Mesothelial cell of epicardium (in vitro differentiated cells): ENCODE data around the gene PRCC. TPM values are rescaled to one million over a fixed set of nuclear protein-coding genes. Genes with fewer than 3 reads are reported as not detected.

Experiments
- DNase-seq, 2 experiments: peaks; one replicate each; pipeline ENCODE4 v3.0.0; 2021; ENCODE audit warnings: low spot score in 2 of 2; ENCODE audit not compliant: unreplicated experiment in 2 of 2
- H3K27ac Mint-ChIP-seq: 2 replicates; pipeline ENCODE4 v1.8.0; 2021; ENCODE audit warnings: mixed read lengths
- H3K27me3 Mint-ChIP-seq: 2 replicates; pipeline ENCODE4 v1.8.0; 2021; ENCODE audit warnings: low read depth, mixed read lengths
- H3K36me3 Mint-ChIP-seq: 2 replicates; pipeline ENCODE4 v1.8.0; 2021; ENCODE audit warnings: mixed read lengths
- H3K4me1 Mint-ChIP-seq: 2 replicates; pipeline ENCODE4 v1.8.0; 2021; ENCODE audit warnings: mixed read lengths
- H3K4me3 Mint-ChIP-seq: 2 replicates; pipeline ENCODE4 v1.8.0; 2021; ENCODE audit warnings: mild to moderate bottlenecking, moderate library complexity, mixed read lengths
- H3K9me3 Mint-ChIP-seq: 2 replicates; pipeline ENCODE4 v1.8.0; 2021; ENCODE audit warnings: mixed read lengths
- total RNA-seq: library from RNA; stranded (reverse); gene quantifications from 3 replicates; pipeline ENCODE4 v1.2.1, GENCODE V29; 2021
- TF ChIP-seq, protein P1 (sequence below): fragments of 200-600 bp; sonication (generic); IDR thresholded peaks from one replicate; pipeline ENCODE4 v1.5.0; 2021; ENCODE audit warnings: antibody characterized with exemption; ENCODE audit not compliant: unreplicated experiment

PRCC gene
- total RNA-seq, 1 donor from 2014 or later, result 93.7 TPM

DNA sequence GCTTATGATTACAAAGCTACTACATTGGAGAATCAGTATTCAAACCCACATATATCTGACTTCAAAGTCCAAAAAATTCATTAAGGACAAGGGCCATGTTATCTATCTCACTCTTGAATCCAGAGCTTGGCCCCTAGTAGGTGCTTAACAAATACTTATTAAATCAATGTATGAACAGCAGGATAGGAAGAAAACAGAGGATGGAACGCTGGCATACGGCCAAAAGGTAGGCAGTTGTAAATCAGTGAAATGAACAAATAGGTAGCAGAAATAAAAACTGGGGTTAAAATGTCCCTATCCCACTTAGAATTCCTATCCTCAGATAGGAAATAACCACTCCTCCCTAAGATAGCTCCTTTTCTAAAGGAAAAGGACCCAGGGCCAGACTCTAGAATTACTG lies 28.4 kb upstream of the PRCC start:
- Mint-ChIP-seq H3K4me1 (peaks cover 20% of the 10 kb centered on the region), H3K27ac (no peak overlapping the region), H3K27me3 (no peaks in the 10 kb centered on the region), H3K9me3 (no peaks in the 10 kb centered on the region), H3K36me3 (peaks cover 17% of the 10 kb centered on the region), H3K4me3 (peak overlapping the region; percentile 36)
- TF ChIP-seq, protein P1, sequence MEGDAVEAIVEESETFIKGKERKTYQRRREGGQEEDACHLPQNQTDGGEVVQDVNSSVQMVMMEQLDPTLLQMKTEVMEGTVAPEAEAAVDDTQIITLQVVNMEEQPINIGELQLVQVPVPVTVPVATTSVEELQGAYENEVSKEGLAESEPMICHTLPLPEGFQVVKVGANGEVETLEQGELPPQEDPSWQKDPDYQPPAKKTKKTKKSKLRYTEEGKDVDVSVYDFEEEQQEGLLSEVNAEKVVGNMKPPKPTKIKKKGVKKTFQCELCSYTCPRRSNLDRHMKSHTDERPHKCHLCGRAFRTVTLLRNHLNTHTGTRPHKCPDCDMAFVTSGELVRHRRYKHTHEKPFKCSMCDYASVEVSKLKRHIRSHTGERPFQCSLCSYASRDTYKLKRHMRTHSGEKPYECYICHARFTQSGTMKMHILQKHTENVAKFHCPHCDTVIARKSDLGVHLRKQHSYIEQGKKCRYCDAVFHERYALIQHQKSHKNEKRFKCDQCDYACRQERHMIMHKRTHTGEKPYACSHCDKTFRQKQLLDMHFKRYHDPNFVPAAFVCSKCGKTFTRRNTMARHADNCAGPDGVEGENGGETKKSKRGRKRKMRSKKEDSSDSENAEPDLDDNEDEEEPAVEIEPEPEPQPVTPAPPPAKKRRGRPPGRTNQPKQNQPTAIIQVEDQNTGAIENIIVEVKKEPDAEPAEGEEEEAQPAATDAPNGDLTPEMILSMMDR, result no peak
- DNase-seq, result no peak

DNA sequence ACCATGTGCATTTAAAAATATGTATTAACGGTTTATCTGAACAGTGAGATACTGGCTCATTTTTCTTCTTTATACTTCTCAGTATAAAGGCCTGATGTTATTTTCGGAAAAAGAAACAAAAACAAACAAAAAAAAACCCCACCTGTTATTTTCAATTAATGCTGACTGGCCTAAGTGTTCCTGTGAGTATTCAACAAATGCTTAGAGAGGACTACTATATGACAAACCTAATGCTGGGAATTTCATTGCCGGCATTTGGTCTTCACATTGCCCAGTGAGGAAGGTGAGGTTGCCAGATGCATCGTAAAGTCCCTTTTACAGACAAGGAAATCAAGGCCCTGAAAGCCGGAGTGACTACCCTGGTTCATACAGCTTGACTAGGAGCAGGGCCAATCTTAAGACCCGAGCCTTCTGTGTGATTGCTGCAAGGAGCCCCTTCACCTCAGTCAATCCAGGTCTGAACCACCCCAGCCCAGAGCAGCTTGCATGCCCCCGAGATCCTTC lies 27.0 kb upstream of the PRCC start:
- peak overlapping the region; percentile 97 for H3K4me3 Mint-ChIP-seq
- peaks cover 17% of the 10 kb centered on the region for H3K36me3 Mint-ChIP-seq
- TF ChIP-seq, protein P1, result no peak
- H3K27me3 Mint-ChIP-seq, result no peaks in the 10 kb centered on the region
- no peaks in the 10 kb centered on the region for H3K9me3 Mint-ChIP-seq
- peak overlapping the region; percentile 100 for H3K27ac Mint-ChIP-seq
- peaks cover 20% of the 10 kb centered on the region for H3K4me1 Mint-ChIP-seq
- no peak for DNase-seq

DNA sequence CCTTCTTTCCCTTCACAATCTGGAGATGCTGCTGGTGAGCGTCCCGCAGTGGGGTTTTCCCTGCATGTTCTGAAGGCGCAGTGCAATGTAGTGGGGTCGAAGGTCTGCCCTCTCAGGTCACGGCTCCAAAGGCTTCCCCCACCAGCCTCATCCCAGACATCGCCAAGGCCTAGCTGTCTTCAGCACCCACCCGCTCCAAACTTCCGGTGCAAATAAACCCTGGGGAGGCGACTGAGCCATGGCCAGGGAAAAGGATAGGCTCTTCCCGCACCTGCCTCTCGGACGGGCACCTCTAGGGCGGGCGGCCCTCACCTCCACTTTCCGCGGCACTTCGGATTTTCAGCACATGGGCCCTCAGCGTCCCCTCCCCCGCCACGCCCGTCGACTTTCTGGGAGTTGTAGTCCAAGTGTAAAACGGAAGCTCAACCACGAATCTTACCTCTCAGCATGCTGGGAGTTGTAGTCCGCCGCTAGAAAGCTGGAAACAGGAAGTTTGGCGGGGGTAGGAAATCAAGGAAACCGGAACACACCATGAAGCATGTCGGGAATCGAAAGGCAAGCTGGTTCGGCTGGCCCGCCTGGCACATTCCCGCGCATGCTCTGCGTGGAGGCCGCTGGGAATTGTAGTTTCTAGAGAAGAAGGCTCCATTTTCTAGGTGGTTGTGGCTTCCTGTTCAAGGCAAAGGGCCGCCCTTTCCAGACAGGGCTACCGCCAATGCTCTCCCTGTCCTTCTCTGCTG lies 26.4 kb upstream of the PRCC start, which contains the start of gene MRPL24:
MRPL24 (minus strand) TSS at position 348 of the 740 bp plus-strand sequence. CDS start 2,384 bp downstream, outside the sequence.
- peak; percentile 83 to 95 for DNase-seq

DNA sequence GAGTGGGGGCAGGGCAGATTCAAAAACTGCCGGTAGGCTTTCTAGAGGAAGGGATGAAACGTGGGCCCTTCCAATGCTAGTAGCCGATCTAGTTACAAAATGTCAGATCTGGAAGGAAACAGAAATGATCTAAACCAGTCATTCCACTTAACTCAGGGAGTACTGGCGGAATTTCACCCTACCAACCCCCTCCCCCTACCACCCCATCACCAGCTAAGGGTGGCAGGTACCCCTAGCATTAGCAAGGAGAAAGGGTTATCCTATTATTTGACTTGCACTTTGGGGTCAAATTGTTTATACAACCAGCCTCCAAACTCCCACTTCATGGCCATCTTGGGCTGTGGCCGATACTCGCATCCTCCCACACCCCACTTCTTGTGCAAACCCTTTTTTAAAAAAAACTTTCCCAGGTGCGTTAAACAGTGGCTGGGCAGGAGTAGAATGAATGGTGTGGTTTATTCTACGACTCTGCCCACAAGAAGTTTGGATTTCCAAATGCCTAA lies 25.8 kb upstream of the PRCC start:
- no peak for DNase-seq
- no peaks in the 10 kb centered on the region for H3K9me3 Mint-ChIP-seq
- TF ChIP-seq, protein P1, result no peak
- peaks cover 31% of the 10 kb centered on the region for H3K4me1 Mint-ChIP-seq
- peak overlapping the region; percentile 97 for H3K4me3 Mint-ChIP-seq
- H3K27ac Mint-ChIP-seq, result peak overlapping the region; percentile 100
- peaks cover 22% of the 10 kb centered on the region for H3K36me3 Mint-ChIP-seq
- H3K27me3 Mint-ChIP-seq, result no peaks in the 10 kb centered on the region

More for the DNA sequence above, 26.4 kb upstream of the PRCC start, which contains the start of gene MRPL24:
- H3K36me3 Mint-ChIP-seq, result peaks cover 21% of the 10 kb centered on the region
- peak within 1 kb of the TSS; percentile 97 for H3K4me3 Mint-ChIP-seq
- TF ChIP-seq, protein P1, result no peak
- H3K9me3 Mint-ChIP-seq, result no peaks in the 10 kb centered on the region
- peaks cover 25% of the 10 kb centered on the region for H3K4me1 Mint-ChIP-seq
- H3K27ac Mint-ChIP-seq, result peak within 1 kb of the TSS; percentile 100
- no peaks in the 10 kb centered on the region for H3K27me3 Mint-ChIP-seq

DNA sequence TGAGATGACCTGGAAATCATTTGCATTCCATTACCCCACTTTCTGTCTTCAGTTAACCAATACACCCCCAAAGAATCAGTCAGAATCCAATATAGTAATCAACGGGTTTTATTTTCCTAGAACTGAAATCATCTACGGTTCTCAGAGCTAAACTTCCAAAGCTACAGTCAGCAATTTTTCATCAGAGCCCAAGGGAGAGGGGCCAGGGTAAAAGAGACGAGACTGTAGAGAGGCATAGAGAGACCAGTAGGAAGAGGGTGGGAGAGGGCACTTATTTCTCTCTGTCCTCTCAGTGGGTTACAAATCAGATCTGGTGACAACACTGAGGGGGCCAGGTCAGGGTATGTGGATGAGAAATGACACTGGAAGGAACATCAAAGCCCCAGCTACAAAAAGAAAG lies 25.3 kb upstream of the PRCC start:
- peak overlapping the region; percentile 97 for H3K4me3 Mint-ChIP-seq
- TF ChIP-seq, protein P1, result no peak
- H3K27ac Mint-ChIP-seq, result peak overlapping the region; percentile 100
- H3K36me3 Mint-ChIP-seq, result peaks cover 22% of the 10 kb centered on the region
- H3K27me3 Mint-ChIP-seq, result no peaks in the 10 kb centered on the region
- DNase-seq, result no peak
- no peaks in the 10 kb centered on the region for H3K9me3 Mint-ChIP-seq
- peaks cover 33% of the 10 kb centered on the region for H3K4me1 Mint-ChIP-seq
